AG08395 (cell line): ENCODE measurements around the gene SEMA5A.

Experiments used
- DNase-seq: peaks from one replicate; pipeline ENCODE4 v3.0.0; 2012; ENCODE audit warnings: mixed read lengths, low spot score

The SEMA5A gene

DNA sequence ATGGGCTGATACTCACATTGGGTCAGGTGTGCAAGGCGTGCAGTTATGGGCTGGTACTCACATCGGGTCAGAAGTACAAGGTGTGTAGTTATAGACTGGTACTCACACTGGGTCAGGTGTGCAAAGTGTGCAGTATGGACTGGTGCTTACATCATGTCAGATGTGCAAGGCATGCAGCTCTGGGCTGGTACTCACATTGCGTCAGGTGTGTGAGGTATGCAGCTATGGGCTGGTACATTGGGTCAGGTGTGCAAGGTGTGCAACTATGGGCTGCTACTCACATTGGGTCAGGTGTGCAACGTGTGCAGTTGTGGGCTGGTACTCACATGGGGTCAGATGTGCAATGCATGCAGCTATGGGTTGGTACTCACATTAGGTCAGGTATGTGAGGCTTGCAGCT is 213.8 kb downstream of the SEMA5A start:
- no peak for DNase-seq

DNA sequence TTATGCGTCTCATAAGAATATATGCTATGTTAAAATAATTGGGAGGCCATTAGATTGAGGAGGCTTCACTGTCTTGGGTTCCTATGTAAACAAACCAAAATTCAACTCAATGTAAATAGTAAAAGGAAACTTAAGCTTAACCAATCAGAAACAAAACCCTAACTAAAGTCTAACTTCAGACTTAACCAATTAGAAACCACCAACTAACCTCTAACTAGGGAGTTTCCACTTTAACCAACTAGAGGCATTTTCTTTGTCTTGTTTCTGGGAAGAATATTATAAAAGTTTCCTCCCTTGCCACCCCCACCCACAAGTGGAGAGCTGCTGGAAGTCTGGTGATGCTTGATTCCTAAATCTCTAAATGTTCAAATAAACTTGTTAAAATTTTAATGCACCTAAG is 214.5 kb downstream of the SEMA5A start:
- DNase-seq, result no peak

DNA sequence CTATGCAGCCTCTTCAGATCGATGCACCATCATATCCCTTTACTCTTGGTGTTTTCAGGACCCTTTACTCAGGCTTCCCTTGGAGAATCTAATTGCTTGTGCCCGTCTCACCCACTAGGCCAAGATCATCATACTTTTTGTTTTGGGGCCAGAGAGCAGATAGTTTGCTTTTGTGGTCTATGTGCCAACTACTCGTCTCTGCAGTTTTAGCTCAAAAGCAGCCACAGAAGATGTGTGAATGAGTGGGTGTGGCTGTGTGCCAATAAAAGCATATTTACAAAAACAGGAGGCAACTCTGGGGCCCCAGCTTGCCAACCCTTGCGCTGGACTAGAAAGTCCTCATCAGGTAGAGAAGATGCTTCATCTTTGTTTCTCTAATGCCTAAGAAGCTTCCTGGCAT is 216.8 kb downstream of the SEMA5A start:
- no peak for DNase-seq

DNA sequence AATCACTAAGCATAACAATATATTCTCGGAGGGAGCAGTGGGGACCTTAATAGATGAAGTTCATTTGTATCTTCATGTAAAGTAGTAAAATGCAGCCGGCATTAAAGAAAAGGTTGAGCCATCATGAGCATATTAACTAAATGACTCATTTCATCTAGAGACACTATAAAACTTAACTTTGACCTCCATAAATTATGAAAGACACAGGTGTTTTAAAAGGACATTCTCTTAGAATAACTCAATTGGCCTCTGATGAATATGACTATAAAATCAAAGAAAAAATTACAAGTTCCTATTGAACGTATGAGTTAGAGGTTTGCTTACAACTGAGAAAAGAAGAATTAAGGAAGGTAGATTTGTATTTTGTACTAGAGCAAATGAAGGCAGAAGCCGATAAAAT is 220.3 kb downstream of the SEMA5A start:
- DNase-seq, result no peak

DNA sequence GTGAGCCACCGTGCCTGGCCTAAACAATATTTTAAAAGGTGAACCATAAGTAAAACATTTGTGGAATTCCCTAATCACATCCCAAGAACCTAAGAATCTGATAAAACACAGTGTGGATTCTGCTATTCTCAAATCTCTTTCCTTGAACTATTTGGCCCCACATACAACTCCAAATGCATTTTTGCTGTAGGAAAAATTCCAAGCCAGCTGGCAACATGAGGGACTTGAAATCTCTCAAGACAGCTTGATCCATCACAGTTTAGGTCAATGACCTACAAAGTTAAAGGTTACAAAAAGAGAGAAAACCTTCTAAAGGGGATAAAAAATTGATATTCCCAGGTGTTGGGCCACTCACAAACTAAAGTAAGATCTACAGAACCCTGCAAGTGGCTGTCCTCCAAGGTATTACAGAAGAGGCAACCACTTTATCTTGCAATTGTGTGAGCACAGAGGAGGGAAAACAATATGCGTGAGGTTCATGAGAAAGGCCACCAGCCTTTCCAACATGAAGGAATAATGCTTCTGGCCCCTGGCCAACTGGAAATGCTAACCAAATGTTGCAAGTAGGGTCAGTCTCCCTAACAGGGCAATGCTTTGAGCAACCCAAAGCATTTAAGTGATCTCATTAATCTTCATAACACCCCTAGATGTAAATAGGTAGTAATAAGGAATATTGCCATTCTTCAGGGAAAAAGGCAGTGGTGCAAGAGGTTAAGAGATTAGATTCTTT is 221.4 kb downstream of the SEMA5A start:
- DNase-seq, result no peak

DNA sequence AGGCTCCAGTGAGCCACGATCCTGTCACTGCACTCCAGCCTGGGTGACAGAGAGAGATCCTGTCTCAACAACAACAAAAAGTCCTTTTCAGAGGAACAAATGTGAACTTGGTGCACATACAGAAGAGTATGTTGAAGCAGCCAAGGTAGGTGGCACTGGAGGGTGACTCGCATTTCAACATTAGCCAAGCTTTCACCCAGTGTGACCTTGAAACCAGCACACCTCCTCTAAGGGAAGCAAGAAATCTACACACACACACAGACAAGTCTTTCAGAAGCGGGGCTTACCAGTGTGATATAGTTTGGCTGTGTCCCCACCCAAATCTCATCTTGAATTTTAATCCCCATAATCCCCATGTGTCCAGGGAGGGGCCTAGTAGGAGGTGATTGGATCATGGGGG is 225.2 kb downstream of the SEMA5A start:
- no peak for DNase-seq

DNA sequence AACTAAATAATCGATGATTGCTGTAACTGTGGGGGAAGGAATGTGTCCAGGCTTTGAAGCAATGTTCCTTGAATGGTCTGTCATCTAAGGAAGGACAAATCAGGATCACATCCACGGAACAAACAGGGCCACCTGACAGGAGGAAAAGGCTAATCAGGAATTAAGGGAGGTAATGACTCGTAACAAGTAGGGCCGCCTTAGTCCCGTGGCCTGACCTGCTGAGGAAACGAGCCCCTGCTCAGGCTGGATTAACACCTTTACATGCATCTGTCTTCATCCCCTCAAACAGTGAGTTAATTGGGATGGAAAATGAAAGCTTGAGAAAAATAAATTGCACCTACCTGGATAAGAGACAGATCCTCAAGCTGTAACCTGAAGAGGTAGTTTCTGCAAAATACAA is 227.8 kb downstream of the SEMA5A start:
- no peak for DNase-seq

DNA sequence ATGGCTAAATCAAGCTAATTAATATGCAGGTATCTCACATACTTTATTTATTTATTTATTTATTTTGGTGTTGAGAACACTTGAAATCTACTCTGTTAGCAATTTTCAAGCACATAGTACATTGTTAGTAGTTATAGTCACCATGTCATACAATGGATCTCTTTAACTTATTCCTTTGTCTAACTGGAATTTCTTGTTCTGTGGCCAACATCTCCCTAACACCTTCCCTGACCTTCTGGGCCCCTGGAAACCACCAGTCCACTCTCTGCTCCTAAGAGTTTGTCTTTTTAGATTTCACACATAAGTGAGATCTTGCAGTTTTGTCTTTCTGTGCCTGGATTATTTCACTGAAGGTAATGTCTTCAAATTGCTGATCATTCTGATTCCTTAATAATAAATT is 229.1 kb downstream of the SEMA5A start:
- DNase-seq, result no peak

DNA sequence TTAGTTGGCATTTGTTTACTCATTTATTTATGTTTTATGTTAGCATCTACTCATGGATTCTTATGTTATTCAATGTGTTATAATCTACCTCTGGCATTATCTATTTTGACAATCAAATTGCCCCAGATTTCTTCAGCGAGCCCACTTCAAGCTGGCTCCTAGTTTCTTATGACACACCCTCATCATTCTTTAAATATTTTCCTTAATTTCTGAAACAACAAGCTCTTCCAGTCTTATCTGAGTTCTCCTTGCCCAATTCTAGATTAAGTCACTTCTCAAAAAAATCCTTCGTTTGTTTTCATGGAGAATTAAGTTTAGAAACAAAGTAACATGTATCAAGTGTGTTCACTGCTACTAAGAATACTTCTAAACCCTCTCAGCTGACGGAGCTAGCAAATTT is 229.8 kb downstream of the SEMA5A start:
- no peak for DNase-seq

DNA sequence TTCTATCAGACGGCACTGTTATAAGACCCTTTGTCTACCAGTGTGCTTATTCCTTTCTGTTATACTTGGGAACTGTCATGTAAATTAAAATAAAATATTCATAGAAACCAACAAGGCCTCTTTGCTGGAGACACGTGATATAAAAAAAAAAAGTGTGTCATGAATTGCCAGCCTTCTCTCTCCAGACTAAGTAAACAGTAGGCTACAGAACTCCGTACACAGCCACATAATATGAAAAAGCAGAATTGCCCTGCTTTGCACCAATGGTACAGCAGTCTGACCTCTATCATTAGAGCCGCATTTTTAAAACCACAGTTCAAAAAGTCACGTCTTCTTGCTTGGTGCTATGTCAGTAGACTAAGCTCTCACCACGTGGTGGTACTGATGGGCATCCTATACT is 231.3 kb downstream of the SEMA5A start:
- DNase-seq, result no peak

DNA sequence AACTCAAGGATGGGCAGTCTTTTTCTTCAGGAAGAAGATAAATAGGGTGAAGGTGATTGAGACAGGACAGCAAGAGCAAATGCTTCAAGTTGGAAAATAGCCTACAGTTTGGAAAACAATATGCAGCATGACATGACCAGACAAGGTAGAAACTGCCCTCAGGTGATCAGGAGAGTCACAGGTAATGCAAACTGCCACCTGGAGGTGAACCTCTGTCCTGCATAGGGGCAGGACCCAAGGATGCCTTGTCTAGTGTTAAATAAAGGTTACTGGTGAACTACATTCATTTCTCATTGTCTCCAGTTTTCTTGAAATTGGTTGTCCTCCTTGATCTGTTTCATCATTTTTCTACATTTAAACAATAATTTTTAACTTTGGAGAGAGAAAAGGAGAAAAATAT is 232.1 kb downstream of the SEMA5A start:
- DNase-seq, result no peak

DNA sequence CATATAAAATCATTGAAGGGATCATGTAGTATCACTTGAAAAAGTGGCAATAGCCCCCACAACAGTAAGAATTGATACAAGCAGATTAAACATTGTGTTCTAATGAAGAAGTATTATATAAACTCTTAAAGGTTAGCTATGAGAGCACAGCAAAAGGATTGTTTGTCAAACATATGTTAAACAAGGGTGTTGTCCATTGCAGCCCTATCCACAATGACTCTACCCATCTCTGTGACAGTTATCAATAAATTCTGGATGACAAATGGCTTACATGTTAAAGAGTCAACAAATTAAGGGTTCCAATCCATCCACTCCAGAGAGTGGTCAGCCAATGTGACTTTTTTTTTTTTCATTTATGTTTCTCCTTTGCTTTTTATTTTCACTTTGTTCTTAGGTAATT is 238.7 kb downstream of the SEMA5A start:
- DNase-seq, result no peak

DNA sequence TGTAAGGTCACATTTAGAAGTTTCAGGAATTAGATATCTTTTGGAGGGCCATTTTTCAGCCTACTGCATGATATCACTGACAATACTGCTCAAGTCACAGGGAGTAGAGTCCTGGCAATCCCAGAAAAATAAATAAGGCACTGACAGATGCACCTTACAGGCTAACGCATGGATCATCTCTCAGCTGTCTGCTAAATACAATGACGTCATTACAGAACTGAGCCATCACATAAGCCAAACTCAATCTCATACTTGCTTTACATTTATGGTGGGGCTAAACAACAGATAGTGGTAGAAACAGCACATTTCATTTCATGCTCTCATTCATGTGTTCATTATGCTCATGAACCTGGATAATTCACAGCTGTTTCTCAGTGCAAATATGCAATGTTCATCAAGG is 243.7 kb downstream of the SEMA5A start:
- no peak for DNase-seq

DNA sequence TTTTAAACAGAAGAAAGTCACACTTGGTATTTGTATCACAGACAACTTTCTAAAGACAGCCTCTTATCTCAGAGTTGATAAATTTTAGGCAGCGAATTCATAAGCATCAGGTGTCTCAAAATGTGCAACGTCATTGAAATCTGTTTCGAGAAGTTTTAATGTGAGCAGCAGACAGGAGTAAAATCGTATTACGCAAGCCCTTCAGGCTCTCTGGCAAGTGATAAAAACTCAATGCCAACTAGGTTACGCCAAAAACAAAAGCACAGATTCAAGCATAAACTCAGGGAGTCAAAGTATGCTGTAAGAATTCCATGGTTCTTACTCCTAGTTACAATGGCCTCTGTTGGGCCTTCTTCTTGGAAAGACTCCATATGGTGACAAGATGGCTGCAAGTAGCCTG is 244.7 kb downstream of the SEMA5A start:
- peak; percentile 26 for DNase-seq

DNA sequence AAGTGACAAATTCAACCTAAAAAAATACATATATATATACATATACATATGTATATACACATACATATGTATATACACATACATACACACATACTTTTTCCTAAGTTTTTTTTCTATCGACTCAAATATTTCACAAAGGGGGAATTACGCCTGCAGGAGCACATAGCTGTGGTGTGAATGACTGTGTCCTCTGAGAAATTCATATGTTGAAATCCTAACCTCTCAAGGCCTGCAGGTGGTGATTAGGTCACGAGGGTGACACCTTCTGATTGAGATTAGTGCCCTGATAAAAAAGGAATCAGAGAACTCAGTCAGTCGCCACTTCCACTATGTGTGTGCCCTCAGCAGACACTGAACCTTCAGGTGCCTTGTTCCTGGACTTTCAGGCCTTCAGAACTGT is 248.7 kb downstream of the SEMA5A start:
- DNase-seq, result no peak

DNA sequence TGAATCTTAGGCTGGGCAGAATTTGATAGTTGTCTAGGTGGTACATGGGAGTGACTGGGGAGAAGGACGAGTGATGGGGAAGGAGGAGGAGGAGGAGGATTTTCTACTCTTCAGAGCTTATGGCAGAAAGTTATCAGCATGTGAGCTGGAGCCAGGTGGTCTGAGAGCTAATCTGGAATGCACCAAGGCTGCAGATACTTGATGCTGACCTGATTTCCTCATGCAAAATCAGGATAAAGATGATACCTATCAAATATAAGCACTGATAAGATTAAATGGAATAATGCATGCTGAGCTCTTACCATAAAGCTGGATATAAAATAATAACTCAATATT is 250.4 kb downstream of the SEMA5A start:
- no peak for DNase-seq

DNA sequence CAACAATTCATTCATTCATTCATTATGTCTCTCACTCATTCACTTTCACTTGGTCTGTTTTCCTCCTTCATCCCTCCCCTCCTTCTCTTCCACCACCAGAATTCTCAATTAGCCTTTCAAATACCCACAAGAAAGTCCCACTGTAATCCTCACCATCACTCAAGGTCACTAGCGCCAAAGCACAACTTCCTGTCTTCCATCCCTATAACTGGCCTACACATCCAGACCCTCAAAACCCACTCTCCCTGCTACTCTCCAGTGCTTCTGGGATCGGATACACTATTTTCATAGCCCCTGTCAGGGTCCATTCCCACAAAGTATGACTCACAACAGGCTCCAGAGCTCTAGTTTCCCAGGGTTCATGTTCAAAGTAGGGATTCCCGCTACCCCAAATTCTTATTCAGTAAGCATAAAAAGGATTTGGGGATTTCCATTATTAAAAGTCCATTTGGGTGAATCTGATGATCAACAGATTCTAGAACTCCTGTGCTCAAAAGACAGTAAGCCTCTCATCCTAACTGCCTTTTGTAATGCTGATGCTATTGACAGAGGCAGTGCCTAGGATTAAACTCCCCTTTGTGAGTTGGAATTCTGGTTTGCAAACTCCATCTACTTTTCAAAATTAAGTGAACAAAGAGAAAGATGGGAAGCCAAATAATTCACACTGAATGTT is 250.9 kb downstream of the SEMA5A start:
- DNase-seq, result no peak

DNA sequence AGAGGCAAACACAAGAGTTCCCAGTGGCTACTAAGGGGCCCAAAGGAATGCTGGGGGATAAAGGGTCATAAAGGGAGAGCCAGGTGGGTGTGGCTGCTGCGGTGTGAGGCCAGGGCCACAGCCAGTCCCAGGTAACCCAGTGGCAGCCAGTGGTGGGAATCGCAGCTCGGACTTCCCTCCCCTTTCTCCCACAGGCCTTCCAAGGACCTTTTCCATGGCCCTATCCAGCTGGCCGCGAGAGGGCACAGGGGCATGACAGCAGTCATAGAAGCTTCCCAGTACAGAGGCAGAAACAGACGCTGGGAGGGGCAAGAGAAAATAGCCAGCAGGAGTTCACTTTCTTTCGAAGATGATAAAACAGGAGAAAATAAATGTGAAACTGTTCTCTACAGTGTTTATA is 257.6 kb downstream of the SEMA5A start:
- no peak for DNase-seq

DNA sequence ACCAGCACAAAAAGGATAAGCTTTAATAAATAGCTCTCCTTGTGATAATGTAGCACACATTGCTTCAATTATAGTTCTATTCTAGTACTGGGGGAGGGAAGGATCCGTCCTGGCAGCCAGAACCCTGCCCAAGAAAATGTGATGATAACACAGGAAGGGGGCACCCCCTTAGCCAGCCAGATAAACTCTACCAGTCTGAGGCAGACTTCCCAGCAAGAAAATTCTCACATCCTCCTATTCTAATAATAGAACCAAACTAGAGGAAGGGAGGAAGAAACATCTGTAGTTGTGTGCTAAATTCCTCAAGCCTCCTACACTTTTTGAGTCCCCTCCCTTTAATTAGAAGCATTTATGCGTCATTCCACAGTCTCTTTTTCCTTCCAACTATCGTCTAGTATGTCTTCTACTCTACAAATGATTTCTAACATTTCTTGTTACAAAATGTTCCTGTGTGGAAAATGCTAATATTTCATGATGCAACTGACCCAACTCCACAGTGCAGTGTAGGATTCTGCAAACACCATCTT is 261.0 kb downstream of the SEMA5A start:
- peak; percentile 61 for DNase-seq

DNA sequence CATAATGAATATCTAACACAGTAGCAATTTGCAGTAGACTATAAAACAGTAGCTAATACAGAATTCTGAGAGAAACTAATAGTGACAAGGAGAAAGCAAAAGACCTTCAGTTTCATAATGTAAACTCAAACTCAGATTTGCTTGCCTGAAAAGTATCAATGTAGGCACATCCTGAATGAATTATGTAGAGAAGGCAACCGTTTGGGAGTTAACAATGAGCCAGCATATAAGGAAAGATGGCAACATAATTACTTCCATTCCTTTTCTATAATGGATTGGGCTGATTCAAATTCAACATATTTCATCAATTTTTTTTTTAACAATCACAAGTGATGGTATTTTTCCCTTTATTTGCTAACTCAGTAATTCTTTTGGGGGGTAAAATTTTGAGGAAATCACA is 261.6 kb downstream of the SEMA5A start:
- no peak for DNase-seq

DNA sequence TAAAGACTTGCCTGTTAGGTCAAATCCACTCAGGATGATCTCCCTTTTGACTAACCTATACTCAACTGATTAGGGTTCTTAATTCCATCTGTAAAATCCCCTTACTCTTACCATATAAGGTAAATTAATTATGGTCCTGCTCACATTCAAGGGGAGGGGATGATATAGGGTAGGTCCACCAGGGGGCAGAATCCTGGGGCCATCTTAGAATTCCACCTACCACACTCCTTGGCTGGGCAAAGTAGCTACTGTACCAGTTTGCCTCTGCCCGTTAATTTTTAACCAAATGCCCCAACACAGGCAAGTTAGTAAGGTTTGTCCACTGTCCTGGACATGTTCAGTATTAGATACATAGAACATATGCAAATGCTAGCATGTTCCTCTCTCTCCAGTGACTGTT is 262.4 kb downstream of the SEMA5A start:
- no peak for DNase-seq

DNA sequence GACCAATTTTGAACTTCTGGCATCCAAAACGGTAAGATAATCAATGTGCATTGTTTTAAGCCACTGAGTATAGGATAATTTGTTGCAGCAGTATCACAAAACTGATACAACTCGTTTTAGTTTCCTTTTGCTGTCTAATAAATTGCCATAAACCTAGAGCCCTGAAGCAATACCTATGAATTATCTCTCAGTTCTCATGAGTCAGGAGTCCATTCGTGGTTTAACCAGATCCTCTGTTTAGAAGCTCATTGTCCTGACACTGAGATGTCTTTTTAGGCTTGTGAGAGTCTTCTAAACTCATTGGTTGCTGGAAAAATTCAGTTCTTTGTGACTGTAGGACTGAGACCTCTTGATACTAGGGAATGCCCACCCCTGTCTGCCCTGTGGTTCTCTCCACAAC is 262.9 kb downstream of the SEMA5A start:
- DNase-seq, result peak; percentile 47

DNA sequence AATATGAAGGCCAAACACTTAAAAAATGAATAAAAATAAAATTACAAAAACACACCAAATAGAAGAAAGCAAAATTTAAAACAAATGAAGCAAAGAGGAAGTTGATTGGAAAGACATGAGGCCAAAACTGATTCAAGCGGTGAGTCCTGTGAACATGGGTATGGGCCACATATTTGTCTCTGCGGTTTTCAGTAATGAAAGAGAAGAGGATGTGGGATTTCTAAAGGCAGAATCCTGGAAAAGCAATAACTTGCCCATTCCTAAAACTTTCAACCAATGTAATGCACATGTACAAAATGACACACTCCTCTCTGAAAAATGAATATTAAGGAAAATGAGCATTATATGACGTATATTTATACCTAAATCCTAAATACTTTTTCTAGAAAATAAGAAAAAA is 263.7 kb downstream of the SEMA5A start:
- peak; percentile 30 for DNase-seq

DNA sequence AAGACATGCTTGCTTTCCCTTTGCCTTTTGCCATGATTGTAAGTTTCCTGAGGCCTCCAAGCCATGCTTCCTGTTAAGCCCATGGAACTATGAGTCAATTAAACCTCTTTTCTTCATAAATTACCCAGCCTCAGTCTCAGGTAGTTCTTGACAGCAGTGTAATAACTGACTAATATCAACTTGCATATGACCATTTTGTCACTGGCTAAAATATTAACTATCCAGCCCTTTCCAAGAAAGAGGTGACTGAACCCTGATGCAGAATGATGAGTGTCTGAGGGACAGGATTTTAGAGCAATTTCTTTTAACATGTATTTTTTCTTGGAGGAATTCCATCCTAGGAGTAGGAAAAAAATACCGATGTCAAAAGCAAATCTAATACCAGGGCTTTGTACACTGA is 266.1 kb downstream of the SEMA5A start:
- no peak for DNase-seq
